Skeletal muscle satellite cell (primary cell): Measurements from ENCODE around the gene TANC1.

Source experiments
- H3K27me3 ChIP-seq: 2 replicates; pipeline ENCODE4 v1.7.0; 2013; ENCODE audit warnings: low read length; ENCODE audit not compliant: control insufficient read depth, insufficient read depth
- H3K36me3 ChIP-seq: 2 replicates; pipeline ENCODE4 v1.7.0; 2013; ENCODE audit warnings: mild to moderate bottlenecking, control low read depth, low read length; ENCODE audit not compliant: insufficient read depth
- H3K4me1 ChIP-seq: 2 replicates; pipeline ENCODE4 v1.7.0; 2013; ENCODE audit warnings: low read length; ENCODE audit not compliant: control insufficient read depth, insufficient read depth
- H3K4me2 ChIP-seq: 2 replicates; pipeline ENCODE4 v1.7.0; 2013; ENCODE audit warnings: mild to moderate bottlenecking, low read length
- H3K4me3 ChIP-seq: 2 replicates; pipeline ENCODE4 v1.7.0; 2013; ENCODE audit warnings: low read length
- H3K9ac ChIP-seq: 2 replicates; pipeline ENCODE4 v1.7.0; 2013; ENCODE audit warnings: mild to moderate bottlenecking, low read depth, low read length, moderate library complexity
- H3K9me3 ChIP-seq: replicated peaks from 2 replicates; pipeline ENCODE4 v1.7.0; 2013; ENCODE audit warnings: mild to moderate bottlenecking, control low read depth, low read length

The TANC1 gene

DNA sequence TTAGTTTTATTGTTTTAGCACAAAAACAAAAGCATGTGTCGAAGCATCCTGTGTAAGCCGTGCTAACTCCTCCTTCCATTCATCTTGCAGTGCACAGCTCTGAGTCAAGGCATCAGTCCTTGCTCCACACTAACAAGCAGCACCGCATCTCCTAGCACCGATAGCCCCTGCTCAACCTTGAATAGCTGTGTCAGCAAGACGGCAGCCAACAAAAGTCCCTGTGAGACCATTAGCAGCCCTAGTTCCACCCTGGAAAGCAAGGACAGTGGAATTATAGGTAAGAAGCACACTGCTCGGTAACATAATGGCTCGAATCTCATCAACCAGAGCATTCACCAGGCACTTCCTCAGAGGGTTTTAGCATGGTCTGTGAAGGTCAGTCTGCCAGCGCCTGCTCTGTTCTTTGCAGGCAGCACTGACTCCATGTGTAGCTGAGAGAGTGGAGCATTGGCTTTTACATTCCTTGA lies 181.9 kb downstream of the TANC1 start:
- no peak overlapping the region for H3K4me2 ChIP-seq
- H3K9me3 ChIP-seq: no peaks in the 10 kb centered on the region
- peaks cover 17% of the 10 kb centered on the region for H3K36me3 ChIP-seq
- no peaks in the 10 kb centered on the region for H3K27me3 ChIP-seq
- no peak overlapping the region for H3K4me3 ChIP-seq
- H3K4me1 ChIP-seq: peaks cover 20% of the 10 kb centered on the region
- H3K9ac ChIP-seq: no peak overlapping the region

- H3K4me1 ChIP-seq: peaks cover 20% of the 10 kb centered on the region
- H3K4me3 ChIP-seq: no peak overlapping the region
- H3K9me3 ChIP-seq: no peaks in the 10 kb centered on the region
- no peak overlapping the region for H3K9ac ChIP-seq
- no peak overlapping the region for H3K4me2 ChIP-seq
- peaks cover 17% of the 10 kb centered on the region for H3K36me3 ChIP-seq
- H3K27me3 ChIP-seq: no peaks in the 10 kb centered on the region
These were observed 183.0 kb downstream of the TANC1 start for GRCh38 chr2:159151198-159152127.

DNA sequence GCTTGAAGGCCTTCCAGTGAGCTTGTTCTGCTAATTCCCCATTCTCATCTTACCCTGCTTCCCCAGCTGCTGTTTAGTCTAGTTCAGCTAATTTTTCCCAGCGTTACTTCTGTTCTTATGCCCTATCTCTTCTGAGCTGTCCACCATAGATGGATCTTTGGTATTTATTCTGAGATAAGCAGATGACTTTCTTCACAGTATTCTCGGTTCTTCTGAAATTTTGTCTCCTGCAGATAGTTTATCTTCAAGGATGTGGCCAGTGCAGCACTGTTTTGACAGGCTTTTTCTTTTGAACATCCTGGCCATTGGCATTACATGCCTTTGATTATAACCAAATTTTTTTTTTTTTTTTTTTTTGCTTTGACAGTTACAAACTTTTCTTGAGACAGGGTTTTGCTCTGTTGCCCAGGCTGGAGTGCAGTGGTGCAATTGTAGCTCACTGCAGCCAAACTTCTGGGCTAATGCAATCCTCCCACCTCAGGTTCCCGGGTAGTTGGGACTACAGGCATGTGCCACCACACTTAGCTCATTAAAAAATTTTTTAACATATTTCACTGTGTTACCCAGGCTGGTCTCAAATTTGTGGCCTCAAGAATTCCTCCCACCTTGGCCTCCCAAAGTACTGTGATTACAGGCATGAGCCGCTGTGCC lies 183.8 kb downstream of the TANC1 start:
- peaks cover 14% of the 10 kb centered on the region for H3K4me1 ChIP-seq
- no peak overlapping the region for H3K9ac ChIP-seq
- H3K36me3 ChIP-seq: peaks cover 17% of the 10 kb centered on the region
- H3K9me3 ChIP-seq: no peaks in the 10 kb centered on the region
- no peak overlapping the region for H3K4me2 ChIP-seq
- H3K4me3 ChIP-seq: no peak overlapping the region
- no peaks in the 10 kb centered on the region for H3K27me3 ChIP-seq

DNA sequence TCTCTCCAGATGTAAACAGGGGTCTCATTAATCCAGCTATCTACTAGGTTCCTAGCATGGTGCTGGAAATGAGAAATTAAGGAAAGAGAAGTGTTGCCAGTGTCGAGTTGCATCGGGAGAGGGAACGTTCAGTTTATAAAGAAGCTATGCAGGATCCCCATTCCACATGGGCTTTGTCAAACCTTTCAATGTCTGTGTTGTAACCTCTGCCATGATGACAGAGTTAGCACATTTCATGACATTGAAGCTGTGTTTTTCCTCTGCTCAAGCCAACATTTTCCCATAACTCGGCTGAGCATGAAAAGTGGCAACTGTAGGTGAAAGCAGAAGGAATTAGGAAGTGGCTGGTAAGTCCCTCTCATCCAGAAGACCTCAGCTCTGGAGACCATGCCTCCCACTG lies 184.6 kb downstream of the TANC1 start:
- Histone ChIP-seq H3K9ac (no peak overlapping the region), H3K36me3 (peaks cover 17% of the 10 kb centered on the region), H3K27me3 (no peaks in the 10 kb centered on the region), H3K9me3 (no peaks in the 10 kb centered on the region), H3K4me1 (peaks cover 8% of the 10 kb centered on the region), H3K4me3 (no peak overlapping the region), H3K4me2 (no peak overlapping the region)

GRCh38 chr2:159153463-159153862 lies 185.0 kb downstream of the TANC1 start:
- no peak overlapping the region for H3K9ac ChIP-seq
- H3K4me2 ChIP-seq: no peak overlapping the region
- peaks cover 4% of the 10 kb centered on the region for H3K4me1 ChIP-seq
- no peaks in the 10 kb centered on the region for H3K27me3 ChIP-seq
- H3K9me3 ChIP-seq: no peaks in the 10 kb centered on the region
- no peak overlapping the region for H3K4me3 ChIP-seq
- H3K36me3 ChIP-seq: peaks cover 17% of the 10 kb centered on the region

- Histone ChIP-seq H3K27me3 (no peaks in the 10 kb centered on the region), H3K9ac (no peak overlapping the region), H3K36me3 (peaks cover 17% of the 10 kb centered on the region), H3K4me2 (no peak overlapping the region), H3K9me3 (no peaks in the 10 kb centered on the region), H3K4me1 (no peaks in the 10 kb centered on the region), H3K4me3 (no peak overlapping the region)
These were observed 185.5 kb downstream of the TANC1 start for GRCh38 chr2:159153951-159154350.

GRCh38 chr2:159154366-159154765 lies 185.9 kb downstream of the TANC1 start:
- Histone ChIP-seq H3K9me3 (no peaks in the 10 kb centered on the region), H3K4me2 (no peak overlapping the region), H3K27me3 (no peaks in the 10 kb centered on the region), H3K9ac (no peak overlapping the region), H3K4me3 (no peak overlapping the region), H3K36me3 (peaks cover 17% of the 10 kb centered on the region), H3K4me1 (no peaks in the 10 kb centered on the region)

- Histone ChIP-seq H3K36me3 (peaks cover 14% of the 10 kb centered on the region), H3K4me3 (no peak overlapping the region), H3K4me2 (no peak overlapping the region), H3K27me3 (no peaks in the 10 kb centered on the region), H3K9me3 (no peaks in the 10 kb centered on the region), H3K9ac (no peak overlapping the region), H3K4me1 (no peaks in the 10 kb centered on the region)
These were observed 186.9 kb downstream of the TANC1 start for GRCh38 chr2:159155320-159155719.

DNA sequence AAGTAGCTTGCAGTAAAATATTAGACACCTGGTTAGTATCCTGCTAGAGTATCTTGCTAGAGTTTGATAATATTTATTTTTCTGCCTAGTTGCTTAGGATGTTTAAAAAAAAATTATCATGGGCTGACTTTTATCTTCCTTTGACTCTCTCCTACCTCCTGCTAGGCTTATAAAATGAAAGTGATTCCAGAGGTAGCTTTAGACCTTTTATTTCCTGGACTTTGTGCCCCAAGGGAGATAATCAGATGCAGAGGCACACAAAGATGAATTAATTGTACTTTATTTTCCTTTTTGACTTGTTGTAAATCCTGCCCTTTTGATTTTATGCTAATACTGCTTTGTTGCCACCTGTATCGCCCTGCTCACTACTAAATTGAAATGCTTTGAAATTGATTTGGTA lies 187.4 kb downstream of the TANC1 start:
- Histone ChIP-seq H3K4me2 (no peak overlapping the region), H3K27me3 (no peaks in the 10 kb centered on the region), H3K4me1 (no peaks in the 10 kb centered on the region), H3K4me3 (no peak overlapping the region), H3K9me3 (no peaks in the 10 kb centered on the region), H3K9ac (no peak overlapping the region), H3K36me3 (peaks cover 10% of the 10 kb centered on the region)

- H3K4me1 ChIP-seq: no peaks in the 10 kb centered on the region
- no peak overlapping the region for H3K4me3 ChIP-seq
These were observed 188.4 kb downstream of the TANC1 start for GRCh38 chr2:159156834-159157233.

DNA sequence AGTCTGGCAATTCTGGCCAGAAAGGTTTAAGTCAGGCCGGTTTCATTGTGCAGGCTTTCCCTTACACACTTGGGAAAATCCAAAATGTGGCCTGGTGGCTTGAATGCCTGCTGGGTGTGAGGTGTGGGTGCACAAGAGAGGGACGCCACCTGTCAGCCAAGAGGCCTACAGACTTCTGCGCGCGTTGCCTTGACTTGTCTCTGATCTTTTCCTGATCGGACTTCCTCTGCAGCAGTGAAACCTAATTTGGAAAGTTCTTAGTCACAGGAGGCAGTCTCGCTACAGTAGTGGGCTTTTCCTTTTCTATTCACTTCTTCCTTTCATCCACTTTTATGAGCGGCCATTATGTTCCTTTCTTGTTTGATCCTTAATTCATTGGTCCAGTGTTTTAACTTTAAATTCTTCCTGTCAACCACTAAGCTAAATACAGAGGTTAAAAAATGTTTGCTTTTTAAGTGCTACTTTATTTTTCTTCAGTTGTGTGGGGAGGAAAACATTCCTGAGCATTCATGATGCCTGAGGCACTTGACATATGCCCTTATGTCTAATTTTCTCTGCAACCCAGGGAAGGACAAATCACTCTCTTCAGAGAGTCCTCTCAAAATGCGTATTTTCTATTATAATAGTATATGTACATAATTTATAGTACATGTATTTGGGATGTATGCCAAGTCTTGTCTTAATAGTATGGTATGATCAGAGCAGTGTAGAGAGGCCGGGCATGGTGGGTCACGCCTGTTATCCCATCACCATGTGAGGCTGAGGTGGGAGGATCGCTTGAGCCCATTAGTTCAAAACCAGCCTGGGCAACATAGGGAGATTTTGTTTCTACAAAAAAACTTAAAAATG lies 189.1 kb downstream of the TANC1 start:
- Histone ChIP-seq H3K36me3 (peaks cover 3% of the 10 kb centered on the region), H3K9ac (no peak overlapping the region), H3K4me3 (no peak overlapping the region), H3K4me1 (no peaks in the 10 kb centered on the region), H3K27me3 (no peaks in the 10 kb centered on the region), H3K9me3 (no peaks in the 10 kb centered on the region), H3K4me2 (no peak overlapping the region)

More at GRCh38 chr2:159156834-159157233, 188.4 kb downstream of the TANC1 start:
- Histone ChIP-seq H3K4me2 (no peak overlapping the region), H3K36me3 (peaks cover 3% of the 10 kb centered on the region), H3K9ac (no peak overlapping the region), H3K9me3 (no peaks in the 10 kb centered on the region), H3K27me3 (no peaks in the 10 kb centered on the region)
